ENCODE measurements around the gene B9D1. TPM values are rescaled to one million over a fixed set of nuclear protein-coding genes. Genes with fewer than 3 reads are reported as not detected.

B9D1 gene
- total RNA-seq, 1 donor from 2014 or later, result 8.9 TPM

DNA sequence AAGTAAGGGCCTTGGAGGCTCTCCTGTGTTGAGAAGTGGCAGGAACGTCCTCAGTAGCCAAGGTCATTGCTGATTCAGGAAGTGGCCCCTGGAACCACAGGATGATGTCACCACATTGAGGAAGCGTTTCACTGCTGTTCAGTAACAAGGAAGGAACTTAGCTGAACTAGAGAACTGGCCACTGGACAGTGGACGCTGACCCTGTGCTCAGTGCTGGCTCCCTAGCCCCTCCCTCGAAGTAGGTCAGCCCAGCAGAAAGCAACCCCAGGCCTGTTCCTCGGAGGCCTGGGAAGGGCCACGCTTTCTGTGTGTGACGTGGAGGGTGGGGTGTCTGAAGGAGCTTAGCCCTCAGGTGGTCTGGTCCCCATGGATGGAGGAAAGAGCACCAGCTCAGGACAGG, 58.3 kb downstream of the B9D1 start:
- DNase-seq (ENCODE audit: low read depth in 2 of 2), result peak; percentile 73 to 87

DNA sequence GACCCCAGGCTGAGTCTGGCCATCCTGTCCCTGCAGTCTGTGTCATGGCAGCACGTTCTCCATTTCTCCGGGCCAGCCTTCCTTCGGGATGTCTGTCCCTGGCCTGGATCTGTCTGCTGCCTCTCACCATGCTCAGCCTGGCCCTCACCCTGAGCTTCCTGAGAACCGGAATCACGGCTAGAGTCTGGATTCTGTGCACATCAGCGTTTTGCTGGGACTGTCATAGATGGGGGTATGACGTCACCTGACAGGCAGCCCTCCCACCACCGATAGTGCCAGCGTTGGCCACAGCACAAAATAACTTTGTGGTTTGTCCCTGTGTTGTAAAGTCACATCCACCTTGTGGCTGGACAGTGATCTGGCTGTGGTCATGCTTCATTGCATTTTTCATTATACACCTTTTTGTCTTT, 59.2 kb downstream of the B9D1 start:
- DNase-seq (ENCODE audit: low read depth in 2 of 2), result peak; percentile 29 to 84

DNA sequence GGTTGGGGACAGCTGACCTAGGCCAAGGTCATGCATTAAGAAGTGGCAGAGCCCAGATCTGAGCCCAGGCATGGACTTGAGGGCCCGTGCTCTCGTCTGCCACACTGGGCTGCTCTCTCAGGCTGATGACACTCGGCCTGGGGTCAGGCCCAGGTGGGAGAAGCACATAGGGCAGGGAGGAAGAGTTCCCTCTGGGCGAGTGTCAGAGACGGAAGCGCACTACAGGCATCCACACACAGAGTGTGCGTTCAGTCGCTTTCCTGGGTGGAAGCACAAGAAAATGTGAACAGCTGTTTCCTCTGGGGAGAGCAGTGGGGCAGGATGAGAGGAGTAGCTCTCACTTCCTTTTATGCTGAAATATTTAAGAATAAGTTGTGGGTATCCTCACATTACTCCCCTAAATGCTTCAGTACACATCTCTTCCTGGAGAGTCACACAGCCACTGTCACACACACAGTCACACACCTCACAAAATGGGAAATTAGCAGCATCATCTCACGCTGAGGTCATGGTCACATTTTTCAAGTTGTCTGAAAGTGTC, 59.7 kb downstream of the B9D1 start:
- DNase-seq (ENCODE audit: low read depth in 2 of 2), result peak in 1 of 2 donors; percentile 22

DNA sequence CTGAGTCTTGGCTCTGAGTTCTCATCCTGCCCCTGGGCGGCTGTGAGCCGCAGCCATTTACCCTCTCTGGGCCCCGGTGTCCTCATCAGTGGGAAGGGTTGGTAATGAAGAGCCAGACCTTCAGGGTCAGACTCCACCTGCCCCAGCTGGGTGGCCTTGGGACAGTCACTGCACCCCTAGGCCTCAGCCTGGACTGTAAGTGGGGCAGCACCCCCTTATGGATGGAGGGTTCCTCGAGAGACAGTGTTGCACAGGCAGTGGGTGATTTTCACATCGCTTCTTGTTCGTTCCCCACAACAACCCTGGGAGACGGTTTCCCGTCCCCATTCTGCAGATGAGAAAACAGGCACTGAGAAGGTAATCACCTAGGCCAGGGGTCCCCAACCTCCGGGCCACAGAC, 60.5 kb downstream of the B9D1 start:
- no peak for DNase-seq (ENCODE audit: low read depth in 2 of 2)

DNA sequence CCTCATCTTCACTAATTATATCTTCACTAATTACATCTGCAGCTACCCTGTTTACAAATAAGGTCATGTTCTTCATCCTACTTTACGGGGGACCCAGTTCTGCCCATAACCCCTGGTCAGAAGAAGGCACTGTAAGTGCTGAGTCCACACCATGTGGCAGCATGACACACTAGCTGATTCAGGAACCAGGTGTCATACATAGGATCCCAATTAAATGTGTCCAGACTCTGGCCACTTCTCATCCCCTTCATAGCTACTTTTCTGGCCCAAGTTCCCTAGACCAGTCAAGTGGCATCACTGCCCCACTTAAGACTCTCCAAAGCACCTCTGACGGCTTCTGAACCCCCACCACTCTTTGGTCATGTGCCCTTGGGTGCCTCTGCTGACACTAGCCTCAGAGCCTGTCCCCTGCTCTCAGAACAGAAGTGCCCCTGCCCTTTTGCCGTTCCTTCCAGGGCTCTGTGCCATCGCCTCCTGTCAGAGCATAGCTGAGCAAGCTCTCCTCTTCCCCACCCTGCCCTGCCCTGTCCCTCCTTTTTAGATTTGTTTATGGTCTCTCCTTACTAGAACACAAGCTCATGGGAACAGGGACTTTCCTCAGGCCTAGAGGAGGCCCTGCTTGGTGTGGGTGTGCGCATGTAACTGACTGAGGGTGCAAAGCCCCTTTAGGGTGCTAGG, 61.1 kb downstream of the B9D1 start:
- DNase-seq (ENCODE audit: low read depth in 2 of 2), result no peak

DNA sequence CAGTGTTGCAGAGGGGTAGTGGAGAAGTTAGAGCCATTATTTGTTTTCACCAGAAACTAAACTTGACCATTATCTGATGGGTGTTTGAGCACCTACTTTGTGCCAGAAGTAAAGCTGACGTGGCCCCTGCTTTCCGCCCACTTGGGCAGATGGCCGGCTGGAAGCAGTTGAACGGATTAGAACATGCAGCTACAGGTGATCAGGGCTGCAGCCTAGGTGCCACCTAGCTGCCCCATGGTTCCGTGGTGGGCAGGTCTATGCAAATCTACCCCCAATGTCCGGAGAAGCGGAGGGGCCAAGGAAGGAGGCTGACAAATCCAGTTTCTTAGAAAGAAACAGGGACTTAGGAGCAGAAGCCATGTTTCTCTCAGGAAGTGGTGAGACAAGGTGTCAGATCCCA, 62.7 kb downstream of the B9D1 start:
- no peak for DNase-seq (ENCODE audit: low read depth in 2 of 2)

DNA sequence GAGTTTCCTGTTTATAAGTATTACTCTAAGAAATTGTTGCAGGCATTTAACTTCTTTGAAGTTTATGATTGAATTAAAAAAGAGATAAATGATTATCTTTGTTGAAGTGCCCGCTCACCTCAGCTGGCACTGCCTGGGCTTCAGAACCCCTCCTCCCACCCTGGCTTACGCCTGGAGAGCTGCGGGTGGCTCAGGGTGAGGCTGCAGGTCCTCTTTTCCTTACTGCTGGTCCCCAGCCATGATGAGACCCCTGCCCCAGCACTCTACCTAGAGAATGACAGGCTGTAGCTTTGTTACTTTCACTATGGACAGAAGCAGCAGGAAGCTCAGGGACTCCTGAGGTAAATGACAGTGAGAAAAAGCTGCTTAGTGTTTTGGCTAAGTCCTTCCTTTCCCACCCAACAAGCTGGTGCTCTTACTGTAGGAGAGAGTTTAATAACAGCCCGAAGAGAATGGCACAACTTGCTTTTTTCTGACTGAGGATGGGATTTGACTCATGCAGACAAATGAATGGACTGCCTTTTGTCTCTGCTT, 63.2 kb downstream of the B9D1 start:
- DNase-seq (ENCODE audit: low read depth in 2 of 2), result no peak

DNA sequence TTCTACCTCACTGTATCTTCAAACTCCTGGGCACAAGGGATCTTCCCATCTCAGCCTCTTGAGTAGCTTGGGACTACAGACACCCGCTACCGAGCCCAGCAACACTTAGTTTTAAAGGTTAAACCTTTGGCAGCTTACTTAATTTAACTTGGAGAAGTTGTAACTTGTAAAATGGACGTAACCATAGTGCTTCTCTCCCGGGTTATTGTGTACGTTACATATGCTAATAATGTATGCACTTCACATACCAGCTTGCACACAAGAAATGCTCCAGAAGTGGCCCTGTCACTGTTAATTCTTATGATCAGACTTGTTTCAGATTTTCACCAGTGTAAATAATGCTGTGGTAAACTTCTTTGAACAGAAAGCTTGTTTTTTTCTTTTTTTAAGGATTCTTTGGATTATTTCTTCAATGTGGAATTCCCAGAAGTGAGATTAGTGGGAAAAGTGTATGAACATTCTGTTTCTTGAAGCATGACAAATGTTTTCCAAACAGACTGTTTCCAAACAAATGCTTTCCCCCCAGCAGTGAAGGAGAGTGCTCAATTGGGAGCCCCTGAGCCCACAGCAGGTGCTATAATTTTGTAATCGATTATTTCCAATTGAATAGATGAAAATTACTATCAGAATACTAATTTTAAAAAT, 63.8 kb downstream of the B9D1 start:
- DNase-seq (ENCODE audit: low read depth in 2 of 2), result no peak

DNA sequence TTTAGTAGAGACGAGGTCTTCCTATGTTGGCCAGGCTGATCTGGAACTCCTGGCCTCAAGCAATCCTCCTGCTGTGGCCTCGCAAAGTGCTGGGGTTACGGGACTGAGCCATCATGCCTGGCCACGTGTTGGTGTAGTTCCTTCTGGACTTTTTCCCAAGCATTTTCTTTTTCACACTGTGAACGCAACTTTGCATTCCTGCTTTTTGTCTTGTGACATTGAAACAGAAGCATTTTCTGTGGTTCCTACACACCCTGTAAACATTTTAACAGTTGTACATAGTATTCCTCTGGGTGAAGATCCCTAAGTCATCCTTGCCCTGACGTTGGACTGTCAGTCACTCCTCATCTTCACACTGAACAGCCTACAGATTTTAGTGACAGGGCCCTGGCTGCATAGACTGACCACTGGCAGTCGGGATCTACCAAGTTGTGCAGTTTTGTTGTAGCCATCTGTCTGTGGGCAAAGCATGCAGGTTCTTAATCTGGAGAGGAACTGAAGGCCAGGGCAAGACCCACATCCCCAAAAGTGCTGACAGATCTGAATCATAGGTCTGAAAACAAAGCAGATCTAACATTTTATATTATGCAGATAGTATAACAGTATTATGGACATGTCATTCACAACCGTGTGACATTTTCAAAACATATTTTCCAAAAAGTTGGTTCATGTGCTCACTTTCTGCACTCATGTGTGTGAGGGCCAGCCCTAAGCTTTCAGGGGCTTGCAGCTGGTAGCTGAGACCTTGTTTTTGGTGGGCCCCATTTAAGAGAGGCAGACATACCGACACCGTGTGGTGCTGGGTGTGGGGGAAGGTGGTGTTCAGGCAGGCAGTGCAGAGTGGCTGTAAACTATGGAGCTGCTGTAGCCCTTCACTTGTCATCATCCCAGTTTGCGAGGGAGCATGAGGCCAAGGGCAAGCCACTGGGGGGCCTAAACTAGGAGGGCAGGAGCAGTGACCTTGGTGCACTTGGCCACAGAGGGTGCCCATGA, 65.4 kb downstream of the B9D1 start:
- no peak for DNase-seq (ENCODE audit: low read depth in 2 of 2)

DNA sequence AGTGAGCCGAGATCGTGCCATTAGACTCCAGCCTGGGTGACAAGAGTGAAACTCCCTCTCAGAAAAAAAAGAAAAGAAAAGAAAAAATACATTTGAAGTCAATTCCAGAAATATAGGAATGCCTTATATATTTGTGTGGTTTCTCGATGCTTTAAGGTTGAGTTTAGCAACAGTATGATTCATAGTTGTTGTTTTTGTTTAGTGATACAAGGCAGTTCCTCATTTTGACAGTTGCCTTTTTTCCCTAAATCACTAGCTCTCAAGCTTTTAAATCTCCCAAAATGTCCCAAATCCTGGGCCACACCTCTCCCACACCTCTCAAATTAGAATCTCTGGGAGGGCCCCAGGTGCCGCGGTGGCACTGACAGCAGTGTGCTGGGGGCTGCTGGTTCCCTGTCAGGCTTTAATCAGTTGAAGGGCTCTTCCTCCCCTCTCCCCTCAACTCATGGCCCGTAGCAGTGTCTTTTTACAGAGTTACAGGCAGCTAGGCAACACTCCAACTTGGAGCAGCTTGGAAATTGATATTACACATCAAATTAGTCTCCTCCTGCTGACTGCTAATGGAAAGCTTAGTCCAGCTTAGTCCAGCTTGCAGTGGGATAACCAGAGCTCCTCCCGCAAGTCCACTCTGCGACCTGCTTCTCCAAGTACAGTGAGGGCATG, 66.9 kb downstream of the B9D1 start:
- DNase-seq (ENCODE audit: low read depth in 2 of 2), result no peak

DNA sequence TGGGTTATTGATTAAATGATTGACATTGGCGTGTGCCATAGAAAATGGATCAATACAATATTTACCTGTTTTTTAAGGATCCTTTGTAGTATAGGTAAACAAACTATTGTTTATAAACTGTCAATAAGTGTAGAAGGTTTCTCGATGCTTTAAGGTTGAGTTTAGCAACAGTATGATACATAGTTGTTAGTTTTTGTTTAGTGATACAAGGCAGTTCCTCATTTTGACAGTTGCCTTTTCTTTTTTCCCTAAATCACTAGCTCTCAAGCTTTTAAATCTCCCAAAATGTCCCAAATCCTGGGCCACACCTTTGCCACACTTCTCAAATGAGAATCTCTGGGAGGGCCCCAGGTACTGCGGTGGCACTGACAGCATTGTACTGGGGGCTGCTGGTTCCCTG, 68.1 kb downstream of the B9D1 start:
- no peak for DNase-seq (ENCODE audit: low read depth in 2 of 2)

Other genes starting within 250 kb of the B9D1 start
- 23.3 and 108 TPM in 2 replicates for gene GRAPL, start 235.1 kb downstream of the B9D1 start, total RNA-seq
- 13.1 and 20.6 TPM in 2 replicates for gene EPN2, start 125.4 kb downstream of the B9D1 start, total RNA-seq
- gene MAPK7, start 15.8 kb upstream of the B9D1 start, total RNA-seq, result 7.8 and 11.5 TPM in 2 replicates
- gene MFAP4, start 24.5 kb upstream of the B9D1 start, total RNA-seq, result under 0.01 TPM in 1 of 2 replicates, not detected in the other
- gene RNF112, start 48.5 kb upstream of the B9D1 start, total RNA-seq, result 0.20 and 0.22 TPM in 2 replicates
- gene SLC47A1, start 171.1 kb upstream of the B9D1 start, total RNA-seq, result 0.22 and 0.40 TPM in 2 replicates